Transverse colon (tissue), 4 donors: Measurements from ENCODE around the gene MRC1. TPM values are rescaled to one million over a fixed set of nuclear protein-coding genes. Genes with fewer than 3 reads are reported as not detected.

Experiments used
- DNase-seq: peaks from one replicate; pipeline ENCODE4 v3.0.0-alpha.2; 2019
- H3K27ac ChIP-seq, 4 donors: fragments of 200-600 bp; sonication (generic); 2 replicates each; pipeline ENCODE4 v1.5.1; 2016 to 2018; ENCODE audit warnings: inconsistent platforms in 4 of 4
- H3K27me3 ChIP-seq: fragments of 200-600 bp; sonication (generic); 2 replicates; pipeline ENCODE4 v1.5.1; 2017; ENCODE audit warnings: inconsistent platforms
- H3K36me3 ChIP-seq, 4 donors: fragments of 200-600 bp; sonication (generic); 2 replicates each; pipeline ENCODE4 v1.5.1; 2017 to 2019; ENCODE audit warnings: inconsistent platforms in 4 of 4
- H3K4me1 ChIP-seq, 4 donors: fragments of 200-600 bp; sonication (generic); 2 replicates each; pipeline ENCODE4 v1.5.1; 2017 to 2020; ENCODE audit warnings: inconsistent platforms in 4 of 4
- H3K4me3 ChIP-seq, 4 donors: fragments of 200-600 bp; sonication (generic); 1 replicate in 1 of 4; 2 replicates in 3 of 4; pipeline versions ENCODE4 v1.5.1 to v1.6.1; 2017 to 2019; ENCODE audit warnings: inconsistent platforms in 4 of 4
- H3K9me3 ChIP-seq, 2 donors: fragments of 200-600 bp; sonication (generic); 2 replicates each; pipeline ENCODE4 v1.5.1; 2017 to 2019; ENCODE audit warnings: inconsistent platforms in 2 of 2
- CTCF ChIP-seq, 5 experiments: fragments of 200-600 bp in 3 of 5; fragments of 450-650 bp in 2 of 5; sonication (generic) in 3 of 5; IDR thresholded peaks; 1 replicate in 2 of 5; 2 replicates in 3 of 5; pipeline ENCODE4 v1.5.1; 2016 to 2017; ENCODE audit warnings: antibody characterized with exemption in 5 of 5, inconsistent platforms in 3 of 5, mild to moderate bottlenecking in 2 of 5, moderate library complexity in 1 of 5
- EP300 ChIP-seq: sonication (generic); formaldehyde crosslinking; IDR thresholded peaks from one replicate; pipeline ENCODE4 v1.6.1; 2017; ENCODE audit warnings: antibody characterized with exemption, low read depth
- POLR2A ChIP-seq: fragments of 450-650 bp; IDR thresholded peaks from one replicate; pipeline ENCODE4 v1.6.1; 2016; ENCODE audit warnings: antibody characterized with exemption, mild to moderate bottlenecking, moderate library complexity
- POLR2AphosphoS5 ChIP-seq, 3 donors: sonication (generic); formaldehyde crosslinking; IDR thresholded peaks; one replicate each; pipeline ENCODE4 v1.6.1; 2016; ENCODE audit warnings: antibody characterized with exemption in 3 of 3
- WGBS, 2 donors: methylation state at CpG; one replicate each; pipeline ENCODE4 v1.1.5; 2018; ENCODE audit warnings: low coverage in 1 of 2; 5-methylcytosine and 5-hydroxymethylcytosine counted together
- in situ Hi-C, 4 donors: fragments of 200-750 bp; cut with MboI; loops; one replicate each; pipeline versions ENCODE4 v1.15.0 to v1.15.1; 2017; ENCODE audit warnings: low sequenced_read_pairs in 3 of 4, low pct_ligation_motif_present in 1 of 4, low pct_unique_long_range_greater_than_20kb in 1 of 4
- intact Hi-C: fragments of 100-400 bp; cut with DNase I; formaldehyde crosslinking; loops from one replicate; pipeline ENCODE4 v1.15.1; 2023; ENCODE audit warnings: low total_unique reads
- total RNA-seq, 4 donors: library from RNA; depleted of rRNA; stranded (reverse); fragments of >200 nt; gene quantifications; one replicate each; pipeline ENCODE4 v1.1.0, GENCODE V29; 2016

MRC1 gene
- total RNA-seq, 4 donors from 2014 or later: 2.8 to 22.1 (median 15.2) TPM

GRCh38 chr10:17819836-17820235 is 10.7 kb downstream of the MRC1 start:
- H3K27me3 ChIP-seq: no peaks in the 10 kb centered on the region
- no peak for TF ChIP-seq POLR2AphosphoS5 (IDR thresholded peaks at IDR 0.05)
- intact Hi-C loops (no loop called here), in situ Hi-C loops (no loop called here)
- 79 to 89% methylated on average over 7 of the region's 7 CpGs for WGBS, 2 donors
- no peaks in the 10 kb centered on the region for H3K4me1 ChIP-seq
- no peaks in the 10 kb centered on the region for H3K36me3 ChIP-seq
- H3K27ac ChIP-seq: no peak overlapping the region
- H3K9me3 ChIP-seq: no peaks in the 10 kb centered on the region
- no peak for DNase-seq
- no peak overlapping the region for H3K4me3 ChIP-seq

DNA sequence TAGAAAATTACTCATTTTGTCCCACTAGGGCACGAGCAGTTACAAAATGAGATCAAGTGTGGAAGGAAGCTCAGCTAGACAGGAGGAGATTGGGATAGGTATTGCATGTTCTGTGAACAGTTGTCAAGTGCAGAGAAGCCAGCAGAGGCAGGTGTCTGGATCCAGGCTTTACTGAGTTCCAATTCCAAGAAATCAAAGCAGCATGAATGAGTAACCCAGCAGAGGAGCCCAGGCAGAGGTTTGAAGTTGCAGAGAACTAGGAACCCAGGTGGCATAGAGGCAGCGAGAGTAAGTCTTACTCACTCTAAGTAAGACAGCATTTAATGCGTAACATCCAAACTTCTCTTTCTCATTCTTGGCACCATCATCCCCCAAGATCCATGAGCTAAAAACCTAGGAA is 11.8 kb downstream of the MRC1 start:
- no peak overlapping the region for H3K4me3 ChIP-seq
- WGBS, 2 donors: 87 to 88% methylated on average over 3 of the region's 3 CpGs
- intact Hi-C loops (no loop called here), in situ Hi-C loops (no loop called here)
- no peaks in the 10 kb centered on the region for H3K27me3 ChIP-seq
- DNase-seq: no peak
- no peak overlapping the region for H3K27ac ChIP-seq
- no peaks in the 10 kb centered on the region for H3K36me3 ChIP-seq
- H3K4me1 ChIP-seq: no peaks in the 10 kb centered on the region
- TF ChIP-seq CTCF (IDR thresholded peaks at IDR 0.05) (no peak), POLR2AphosphoS5 (IDR thresholded peaks at IDR 0.05) (no peak), EP300 (no peak), POLR2A (no peak)
- H3K9me3 ChIP-seq: no peaks in the 10 kb centered on the region

GRCh38 chr10:17821893-17822292 is 12.7 kb downstream of the MRC1 start:
- TF ChIP-seq POLR2A (no peak), CTCF (IDR thresholded peaks at IDR 0.05) (no peak), EP300 (no peak), POLR2AphosphoS5 (IDR thresholded peaks at IDR 0.05) (no peak)
- in situ Hi-C loops: no loop called here
- no peak for DNase-seq
- WGBS, 2 donors: 54 to 61% methylated on average over 1 of the region's 1 CpG
- no peak overlapping the region for H3K27ac ChIP-seq
- no peak overlapping the region for H3K4me3 ChIP-seq
- H3K27me3 ChIP-seq: no peaks in the 10 kb centered on the region
- intact Hi-C loops: no loop called here
- H3K36me3 ChIP-seq: no peaks in the 10 kb centered on the region
- no peaks in the 10 kb centered on the region for H3K9me3 ChIP-seq
- H3K4me1 ChIP-seq: no peaks in the 10 kb centered on the region

DNA sequence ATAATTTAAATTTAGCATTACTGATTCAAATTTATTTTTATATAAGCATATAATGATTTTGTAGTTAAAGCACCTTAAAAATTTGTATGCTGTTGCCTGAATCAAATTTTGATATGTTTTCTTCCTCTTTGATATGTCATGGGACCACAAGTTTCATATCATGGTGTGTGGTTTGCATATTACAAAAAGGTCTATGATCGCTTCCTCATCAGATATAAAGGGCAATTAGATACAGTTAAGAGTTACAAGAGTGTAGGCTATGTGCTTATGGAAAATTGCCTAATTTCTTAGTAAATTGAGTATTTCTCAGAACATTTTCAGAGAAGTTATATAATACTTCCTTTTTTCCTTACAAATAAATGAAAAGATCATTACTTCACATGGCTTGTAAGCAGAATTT is 22.2 kb downstream of the MRC1 start:
- intact Hi-C loops: no loop called here
- Histone ChIP-seq H3K27me3 (no peaks in the 10 kb centered on the region), H3K27ac (no peak overlapping the region), H3K9me3 (no peaks in the 10 kb centered on the region), H3K4me3 (no peak overlapping the region), H3K4me1 (peaks cover 0 to 8% (median 0%) of the 10 kb centered on the region in 4 donors), H3K36me3 (no peaks in the 10 kb centered on the region)
- WGBS, 2 donors: 71 to 84% methylated on average over 1 of the region's 1 CpG
- no peak for DNase-seq
- TF ChIP-seq CTCF (IDR thresholded peaks at IDR 0.05): no peak
- TF ChIP-seq POLR2A: no peak
- no peak for TF ChIP-seq EP300
- TF ChIP-seq POLR2AphosphoS5 (IDR thresholded peaks at IDR 0.05): no peak
- in situ Hi-C loops: no loop called here

DNA sequence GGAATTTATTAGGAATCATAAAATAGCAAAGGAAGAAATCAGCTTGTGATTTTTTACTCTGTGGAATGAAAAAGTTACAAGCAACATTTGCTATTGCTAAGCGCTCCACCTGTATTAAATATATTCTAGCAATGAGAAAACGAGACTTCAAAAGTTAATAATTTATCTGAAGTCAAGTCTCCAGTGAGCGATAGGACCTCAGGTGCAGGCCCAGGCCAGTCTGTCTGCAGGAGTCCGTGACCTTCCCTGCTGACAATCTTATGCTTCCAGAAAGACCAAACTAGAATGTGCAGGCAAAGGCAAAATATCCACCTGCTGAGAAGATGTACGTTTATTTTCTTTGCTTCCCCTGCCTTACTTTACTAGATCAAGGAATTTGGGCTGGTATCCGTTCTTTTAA is 22.7 kb downstream of the MRC1 start:
- Histone ChIP-seq H3K27me3 (no peaks in the 10 kb centered on the region), H3K4me1 (peaks cover 0 to 8% (median 0%) of the 10 kb centered on the region in 4 donors), H3K4me3 (no peak overlapping the region), H3K36me3 (no peaks in the 10 kb centered on the region), H3K27ac (no peak overlapping the region), H3K9me3 (no peaks in the 10 kb centered on the region)
- TF ChIP-seq POLR2A: no peak
- no peak for TF ChIP-seq EP300
- no peak for TF ChIP-seq CTCF (IDR thresholded peaks at IDR 0.05)
- no peak for TF ChIP-seq POLR2AphosphoS5 (IDR thresholded peaks at IDR 0.05)
- 67 to 77% methylated on average over 5 to 6 of the region's 6 CpGs for WGBS, 2 donors
- intact Hi-C loops: no loop called here
- in situ Hi-C loops: no loop called here
- DNase-seq: no peak
